WTC11 (cell line): Measurements from ENCODE around the gene LRRC27. TPM values are rescaled to one million over a fixed set of nuclear protein-coding genes. Genes with fewer than 3 reads are reported as not detected.

Experiments used
- ATAC-seq: fragments of 200-7000 bp; cut with Tn5 transposase; 2 replicates; pipeline ENCODE4 v1.10.0; 2021; ENCODE audit warnings: mild to moderate bottlenecking, moderate library complexity
- CTCF ChIA-PET: fragments of 300-600 bp; sonication (Branson Sonifier 250); formaldehyde crosslinking; loops from one replicate; lab custom pipeline; 2021; ENCODE audit warnings: antibody characterized with exemption; lab: Charles Lee
- POLR2A ChIA-PET: fragments of 350-600 bp; sonication (Branson Sonifier 250); formaldehyde crosslinking; loops from one replicate; lab custom pipeline; 2021; ENCODE audit warnings: antibody characterized with exemption; lab: Charles Lee
- DNase-seq: peaks from one replicate; pipeline ENCODE4 v3.0.0; 2021; ENCODE audit warnings: low spot score
- H3K27ac Mint-ChIP-seq: 2 replicates; pipeline ENCODE4 v1.8.0; 2021; ENCODE audit warnings: mixed read lengths
- H3K27me3 Mint-ChIP-seq: 2 replicates; pipeline ENCODE4 v1.8.0; 2021; ENCODE audit warnings: low read depth, mild to moderate bottlenecking, moderate library complexity, mixed read lengths
- H3K36me3 Mint-ChIP-seq: 2 replicates; pipeline ENCODE4 v1.8.0; 2021; ENCODE audit warnings: mixed read lengths
- H3K4me1 Mint-ChIP-seq: 2 replicates; pipeline ENCODE4 v1.8.0; 2022; ENCODE audit warnings: mixed read lengths
- H3K4me3 Mint-ChIP-seq: 2 replicates; pipeline ENCODE4 v1.8.0; 2021; ENCODE audit warnings: mild to moderate bottlenecking, moderate library complexity, mixed read lengths
- H3K9me3 Mint-ChIP-seq: 2 replicates; pipeline ENCODE4 v1.8.0; 2021; ENCODE audit warnings: mixed read lengths
- AFF4 ChIP-seq: sonication (generic); formaldehyde crosslinking; IDR thresholded peaks from 2 replicates; pipeline ENCODE4 v1.8.1; 2023; ENCODE audit warnings: mild to moderate bottlenecking, missing genetic modification reagents, borderline replicate concordance
- ATF1 ChIP-seq: sonication (generic); formaldehyde crosslinking; IDR thresholded peaks from 2 replicates; pipeline ENCODE4 v1.8.1; 2023; ENCODE audit warnings: mild to moderate bottlenecking, moderate library complexity, missing genetic modification reagents
- ELF4 ChIP-seq: sonication (generic); formaldehyde crosslinking; IDR thresholded peaks from 2 replicates; pipeline ENCODE4 v1.8.1; 2022; ENCODE audit warnings: low read depth, mild to moderate bottlenecking, moderate library complexity, missing genetic modification reagents
- ETV6 ChIP-seq: sonication (generic); formaldehyde crosslinking; IDR thresholded peaks from 2 replicates; pipeline ENCODE4 v1.8.1; 2022; ENCODE audit warnings: mild to moderate bottlenecking, missing genetic modification reagents
- FOXJ3 ChIP-seq: sonication (generic); formaldehyde crosslinking; IDR thresholded peaks from 2 replicates; pipeline ENCODE4 v1.9.0; 2021; ENCODE audit warnings: missing genetic modification reagents, mild to moderate bottlenecking, borderline replicate concordance
- GABPB1 ChIP-seq: sonication (generic); formaldehyde crosslinking; IDR thresholded peaks from 2 replicates; pipeline ENCODE4 v1.8.1; 2023; ENCODE audit warnings: mild to moderate bottlenecking, missing genetic modification reagents
- JAZF1 ChIP-seq: fragments of 250-450 bp; sonication (Bioruptor Pico); IDR thresholded peaks from 2 replicates; pipeline ENCODE4 v1.9.0; 2021; ENCODE audit warnings: moderate library complexity, mild to moderate bottlenecking, inconsistent platforms
- KAT7 ChIP-seq: sonication (generic); formaldehyde crosslinking; IDR thresholded peaks from 2 replicates; pipeline ENCODE4 v1.8.1; 2023; ENCODE audit warnings: missing genetic modification reagents, mild to moderate bottlenecking, borderline replicate concordance
- NR2C2 ChIP-seq: sonication (generic); formaldehyde crosslinking; IDR thresholded peaks from 2 replicates; pipeline ENCODE4 v1.8.0; 2022; ENCODE audit warnings: mild to moderate bottlenecking, missing genetic modification reagents
- PREB ChIP-seq: sonication (generic); formaldehyde crosslinking; IDR thresholded peaks from 2 replicates; pipeline ENCODE4 v1.8.1; 2022; ENCODE audit warnings: mild to moderate bottlenecking, missing genetic modification reagents, moderate library complexity, borderline replicate concordance
- TEAD4 ChIP-seq: sonication (generic); formaldehyde crosslinking; IDR thresholded peaks from 2 replicates; pipeline ENCODE4 v1.8.0; 2022; ENCODE audit warnings: mild to moderate bottlenecking, missing genetic modification reagents
- USF1 ChIP-seq: sonication (generic); formaldehyde crosslinking; IDR thresholded peaks from 2 replicates; pipeline ENCODE4 v1.8.0; 2022; ENCODE audit warnings: mild to moderate bottlenecking, missing genetic modification reagents
- ZBTB21 ChIP-seq: sonication (generic); formaldehyde crosslinking; IDR thresholded peaks from 2 replicates; pipeline ENCODE4 v1.8.1; 2023; ENCODE audit warnings: mild to moderate bottlenecking, missing genetic modification reagents, borderline replicate concordance
- ZMAT4 ChIP-seq: fragments of 250-450 bp; sonication (Bioruptor Pico); IDR thresholded peaks from 2 replicates; pipeline ENCODE4 v1.9.0; 2021; ENCODE audit warnings: mild to moderate bottlenecking
- ZNF281 ChIP-seq: sonication (generic); formaldehyde crosslinking; IDR thresholded peaks from 2 replicates; pipeline ENCODE4 v1.8.0; 2023; ENCODE audit warnings: mild to moderate bottlenecking, missing genetic modification reagents
- ZNF423 ChIP-seq: fragments of 250-450 bp; sonication (Bioruptor Pico); IDR thresholded peaks from 2 replicates; pipeline ENCODE4 v2.1.2; 2022; ENCODE audit warnings: mild to moderate bottlenecking, moderate library complexity
- ZNF671 ChIP-seq: fragments of 250-450 bp; sonication (Bioruptor Pico); IDR thresholded peaks from 2 replicates; pipeline ENCODE4 v1.8.0; 2021; ENCODE audit warnings: mild to moderate bottlenecking
- total RNA-seq: library from RNA; stranded (reverse); gene quantifications from 3 replicates; pipeline ENCODE4 v1.2.3, GENCODE V29; 2021

The LRRC27 gene
- total RNA-seq, 1 experiment from 2014 or later, result 4.4 TPM

- peaks cover 7% of the 10 kb centered on the region for H3K9me3 Mint-ChIP-seq
- DNase-seq, result no peak
These were observed 33.1 kb downstream of the LRRC27 start for GRCh38 chr10:132365102-132365501.

More at GRCh38 chr10:132365102-132365501, 33.1 kb downstream of the LRRC27 start:
- ATAC-seq, result no peak
- H3K4me1 Mint-ChIP-seq, result peaks cover 15% of the 10 kb centered on the region
- CTCF ChIA-PET, result no interaction called here
- TF ChIP-seq AFF4 (CRISPR knock-in tag) (no peak), ATF1 (no peak), NR2C2 (no peak), ETV6 (no peak), GABPB1 (no peak), USF1 (CRISPR knock-in tag) (no peak), ZNF281 (CRISPR knock-in tag) (no peak), TEAD4 (CRISPR knock-in tag) (no peak), ZNF671 (CRISPR knock-in tag) (no peak), FOXJ3 (no peak), PREB (no peak), ZMAT4 (CRISPR knock-in tag) (no peak), KAT7 (CRISPR knock-in tag) (no peak), ELF4 (CRISPR knock-in tag) (no peak), JAZF1 (CRISPR knock-in tag) (no peak), ZBTB21 (no peak), ZNF423 (CRISPR knock-in tag) (no peak)
- TF ChIP-seq, all 79 proteins: peak for 0
- Mint-ChIP-seq H3K27ac (no peak overlapping the region), H3K36me3 (peaks cover 4% of the 10 kb centered on the region), H3K27me3 (no peaks in the 10 kb centered on the region), H3K4me3 (no peak overlapping the region)
- POLR2A ChIA-PET, result no interaction called here
